ENCODE data around the gene LFNG.

Gene LFNG

GRCh38 chr7:2519119-2519930 is at the start of gene LFNG:
TSS of gene LFNG (plus strand) at chr7:2519774. CDS start at chr7:2519862, 88 bp downstream.
- H3K36me3 Mint-ChIP-seq = peaks cover 0 to 7% of the 10 kb centered on the region in 2 donors
- no peaks in the 10 kb centered on the region for H3K27me3 Mint-ChIP-seq
- H3K4me3 Mint-ChIP-seq = peak within 1 kb of the TSS; percentile 97
- peaks cover 34 to 53% of the 10 kb centered on the region in 2 donors for H3K4me1 Mint-ChIP-seq
- H3K9me3 Mint-ChIP-seq = no peaks in the 10 kb centered on the region
- ATAC-seq (replicated peaks) (peak; percentile 73 to 81), DNase-seq (peak; percentile 85)
- H3K27ac Mint-ChIP-seq = peak within 1 kb of the TSS; percentile 97

GRCh38 chr7:2470204-2471021 is 49.2 kb upstream of the LFNG start:
- ATAC-seq (replicated peaks) (no peak), DNase-seq (no peak)
- H3K9me3 Mint-ChIP-seq = no peaks in the 10 kb centered on the region
- H3K36me3 Mint-ChIP-seq = no peaks in the 10 kb centered on the region
- H3K4me3 Mint-ChIP-seq = no peak overlapping the region
- H3K27me3 Mint-ChIP-seq = peaks cover 22 to 23% of the 10 kb centered on the region in 2 donors
- H3K4me1 Mint-ChIP-seq = peaks cover 4 to 6% of the 10 kb centered on the region in 2 donors
- no peak overlapping the region for H3K27ac Mint-ChIP-seq

GRCh38 chr7:2471022-2471329 is 48.6 kb upstream of the LFNG start:
- Mint-ChIP-seq H3K27ac (no peak overlapping the region), H3K36me3 (no peaks in the 10 kb centered on the region), H3K27me3 (peaks cover 22 to 23% of the 10 kb centered on the region in 2 donors), H3K9me3 (no peaks in the 10 kb centered on the region), H3K4me1 (peaks cover 4 to 6% of the 10 kb centered on the region in 2 donors), H3K4me3 (no peak overlapping the region)
- ATAC-seq (replicated peaks) (no peak), DNase-seq (no peak)

- DNase-seq (no peak), ATAC-seq (replicated peaks) (no peak)
- H3K27me3 Mint-ChIP-seq = peaks cover 22 to 23% of the 10 kb centered on the region in 2 donors
- no peaks in the 10 kb centered on the region for H3K9me3 Mint-ChIP-seq
- no peaks in the 10 kb centered on the region for H3K36me3 Mint-ChIP-seq
- no peak overlapping the region for H3K4me3 Mint-ChIP-seq
- peaks cover 4 to 6% of the 10 kb centered on the region in 2 donors for H3K4me1 Mint-ChIP-seq
- no peak overlapping the region for H3K27ac Mint-ChIP-seq
Measured at GRCh38 chr7:2471396-2471795, 48.2 kb upstream of the LFNG start.

- Mint-ChIP-seq H3K9me3 (no peaks in the 10 kb centered on the region), H3K4me3 (no peak overlapping the region), H3K4me1 (peaks cover 12 to 15% of the 10 kb centered on the region in 2 donors), H3K36me3 (no peaks in the 10 kb centered on the region), H3K27me3 (peaks cover 22 to 23% of the 10 kb centered on the region in 2 donors), H3K27ac (no peak overlapping the region)
- DNase-seq (no peak), ATAC-seq (replicated peaks) (no peak)
Measured at GRCh38 chr7:2472739-2473138, 46.8 kb upstream of the LFNG start.

- DNase-seq (no peak), ATAC-seq (replicated peaks) (no peak)
- peaks cover 12 to 21% of the 10 kb centered on the region in 2 donors for H3K4me1 Mint-ChIP-seq
- H3K36me3 Mint-ChIP-seq = no peaks in the 10 kb centered on the region
- H3K27me3 Mint-ChIP-seq = peaks cover 22 to 23% of the 10 kb centered on the region in 2 donors
- H3K9me3 Mint-ChIP-seq = no peaks in the 10 kb centered on the region
- no peak overlapping the region for H3K4me3 Mint-ChIP-seq
- H3K27ac Mint-ChIP-seq = no peak overlapping the region
Measured at GRCh38 chr7:2473496-2474180, 45.9 kb upstream of the LFNG start.

- peaks cover 8 to 16% of the 10 kb centered on the region in 2 donors for H3K4me1 Mint-ChIP-seq
- DNase-seq = no peak
- H3K27ac Mint-ChIP-seq = no peak overlapping the region
- no peak overlapping the region for H3K4me3 Mint-ChIP-seq
- H3K36me3 Mint-ChIP-seq = no peaks in the 10 kb centered on the region
- H3K27me3 Mint-ChIP-seq = peaks cover 17 to 18% of the 10 kb centered on the region in 2 donors
- no peaks in the 10 kb centered on the region for H3K9me3 Mint-ChIP-seq
- ATAC-seq (replicated peaks) = no peak
Measured at GRCh38 chr7:2474224-2474623, 45.4 kb upstream of the LFNG start.

GRCh38 chr7:2474813-2475677 is 44.5 kb upstream of the LFNG start:
- Mint-ChIP-seq H3K9me3 (no peaks in the 10 kb centered on the region), H3K27ac (no peak overlapping the region), H3K4me3 (no peak overlapping the region), H3K27me3 (peaks cover 12 to 17% of the 10 kb centered on the region in 2 donors), H3K36me3 (no peaks in the 10 kb centered on the region), H3K4me1 (peaks cover 8 to 15% of the 10 kb centered on the region in 2 donors)
- DNase-seq = no peak
- ATAC-seq (replicated peaks) = no peak

- no peak overlapping the region for H3K4me3 Mint-ChIP-seq
- peaks cover 8 to 15% of the 10 kb centered on the region in 2 donors for H3K4me1 Mint-ChIP-seq
- no peaks in the 10 kb centered on the region for H3K36me3 Mint-ChIP-seq
- peaks cover 7 to 11% of the 10 kb centered on the region in 2 donors for H3K27me3 Mint-ChIP-seq
- no peak overlapping the region for H3K27ac Mint-ChIP-seq
- no peaks in the 10 kb centered on the region for H3K9me3 Mint-ChIP-seq
- ATAC-seq (replicated peaks) (no peak), DNase-seq (no peak)
Measured at GRCh38 chr7:2475678-2476015, 43.9 kb upstream of the LFNG start.

- Mint-ChIP-seq H3K27me3 (peaks cover under 1 to 4% of the 10 kb centered on the region in 2 donors), H3K9me3 (no peaks in the 10 kb centered on the region), H3K4me1 (peaks cover 8 to 15% of the 10 kb centered on the region in 2 donors), H3K36me3 (no peaks in the 10 kb centered on the region), H3K27ac (no peak within 1 kb of the TSS), H3K4me3 (no peak within 1 kb of the TSS)
- ATAC-seq (replicated peaks) = no peak
- no peak for DNase-seq
Measured at GRCh38 chr7:2476298-2476697, 43.3 kb upstream of the LFNG start, which contains the start of gene GRIFIN. TSS of gene GRIFIN (minus strand) at chr7:2476398. CDS start at chr7:2476383, 15 bp downstream.

GRCh38 chr7:2476776-2477446 is 42.7 kb upstream of the LFNG start:
- DNase-seq (no peak), ATAC-seq (replicated peaks) (peak; percentile 1 to 13)

GRCh38 chr7:2477447-2478398 is 41.9 kb upstream of the LFNG start:
- ATAC-seq (replicated peaks) (peak; percentile 96 to 97), DNase-seq (peak; percentile 46)
- Mint-ChIP-seq H3K9me3 (peaks cover 1 to 3% of the 10 kb centered on the region in 2 donors), H3K27ac (peak overlapping the region; percentile 31), H3K4me1 (peaks cover 8 to 15% of the 10 kb centered on the region in 2 donors), H3K27me3 (no peaks in the 10 kb centered on the region), H3K36me3 (peaks cover 0 to under 1% of the 10 kb centered on the region in 2 donors), H3K4me3 (peak overlapping the region in 1 of 2 donors; percentile 62)

More at GRCh38 chr7:2476776-2477446, 42.7 kb upstream of the LFNG start:
- H3K9me3 Mint-ChIP-seq = no peaks in the 10 kb centered on the region
- no peaks in the 10 kb centered on the region for H3K27me3 Mint-ChIP-seq
- no peaks in the 10 kb centered on the region for H3K36me3 Mint-ChIP-seq
- H3K4me3 Mint-ChIP-seq = no peak overlapping the region
- no peak overlapping the region for H3K27ac Mint-ChIP-seq
- peaks cover 8 to 15% of the 10 kb centered on the region in 2 donors for H3K4me1 Mint-ChIP-seq

Data from stimulated activated naive B cell treated with anti-CD40 and anti-IgM and Interleukin-4, amounts not matched to agents 10 μg/mL and 1 μg/mL and 100 μg/mL, for 72 hours (primary cell).